NCI-H1417 treated with DMSO at 0.1 percent for 48 hours (cell line): ENCODE results near the gene KRT84.
A peak's percentile ranks its signal among the peaks of the same experiment; 100 is the strongest.
"Not testable (repeated sequence)": the region's sequence is repeated elsewhere in the genome, so short reads cannot be mapped to it uniquely, and the experiment has no call there.

Experiments
- DNase-seq: peaks from one replicate; lab custom pipeline; 2025; lab: John Stamatoyannopoulos, UW

Gene KRT84

GRCh38 chr12:52410589-52411248 is 25.3 kb upstream of the KRT84 start:
- not testable (repeated sequence) for DNase-seq

GRCh38 chr12:52407918-52408317 is 22.5 kb upstream of the KRT84 start:
- no peak for DNase-seq

- DNase-seq = no peak
Observed at GRCh38 chr12:52405922-52406385, 20.5 kb upstream of the KRT84 start, which contains the start of gene KRT82. KRT82 (minus strand) TSS chr12:52406335; CDS start chr12:52406277, 58 bp downstream.

- no peak for DNase-seq
Observed at GRCh38 chr12:52404951-52405350, 19.5 kb upstream of the KRT84 start.

GRCh38 chr12:52403561-52403960 is 18.1 kb upstream of the KRT84 start:
- DNase-seq = no peak

GRCh38 chr12:52402873-52403540 is 17.6 kb upstream of the KRT84 start:
- no peak for DNase-seq

- no peak for DNase-seq
Observed at GRCh38 chr12:52402377-52402776, 16.9 kb upstream of the KRT84 start.

GRCh38 chr12:52401926-52402325 is 16.5 kb upstream of the KRT84 start:
- no peak for DNase-seq

GRCh38 chr12:52401526-52401925 is 16.1 kb upstream of the KRT84 start:
- DNase-seq = no peak

- no peak for DNase-seq
Observed at GRCh38 chr12:52400906-52401305, 15.5 kb upstream of the KRT84 start.

- DNase-seq = no peak
Observed at GRCh38 chr12:52399756-52400155, 14.3 kb upstream of the KRT84 start.

- DNase-seq = no peak
Observed at GRCh38 chr12:52398176-52398575, 12.7 kb upstream of the KRT84 start.

- DNase-seq = no peak
Observed at GRCh38 chr12:52396656-52397055, 11.2 kb upstream of the KRT84 start.

- DNase-seq = no peak
Observed at GRCh38 chr12:52395761-52396434, 10.4 kb upstream of the KRT84 start.

- no peak for DNase-seq
Observed at GRCh38 chr12:52394836-52395405, 9.5 kb upstream of the KRT84 start.

- DNase-seq = no peak
Observed at GRCh38 chr12:52392465-52393007, 7.1 kb upstream of the KRT84 start.

- DNase-seq = peak; percentile 6
Observed at GRCh38 chr12:52391618-52392002, 6.2 kb upstream of the KRT84 start.

GRCh38 chr12:52390739-52391617 is 5.5 kb upstream of the KRT84 start:
- DNase-seq = no peak

GRCh38 chr12:52389313-52390207 is 4.1 kb upstream of the KRT84 start:
- no peak for DNase-seq

- no peak for DNase-seq
Observed at GRCh38 chr12:52387859-52388258, 2.4 kb upstream of the KRT84 start.
